KOPT-K1 (cell line): Measurements from ENCODE around the gene PLA2G4D.

ENCODE experiments used
- H3K27ac ChIP-seq: fragments of 200-600 bp; sonication (generic); 2 replicates; pipeline ENCODE4 v1.5.1; 2016; ENCODE audit warnings: antibody characterized with exemption, mild to moderate bottlenecking, low read depth, low read length; ENCODE audit not compliant: poor library complexity, severe bottlenecking
- H3K36me3 ChIP-seq: fragments of 200-600 bp; sonication (generic); 2 replicates; pipeline ENCODE4 v1.5.1; 2017; ENCODE audit warnings: antibody characterized with exemption, mild to moderate bottlenecking, low read length, moderate library complexity; ENCODE audit not compliant: insufficient read depth
- H3K9me3 ChIP-seq: fragments of 200-600 bp; sonication (generic); 2 replicates; pipeline ENCODE4 v1.5.1; 2017; ENCODE audit warnings: antibody characterized with exemption, low read length, mild to moderate bottlenecking; ENCODE audit not compliant: insufficient read depth, poor library complexity, severe bottlenecking

PLA2G4D gene

GRCh38 chr15:42088801-42089640, 5.3 kb downstream of the PLA2G4D start:
- Histone ChIP-seq H3K9me3 (no peaks in the 10 kb centered on the region), H3K27ac (no peak overlapping the region), H3K36me3 (no peaks in the 10 kb centered on the region)

- H3K27ac ChIP-seq = no peak overlapping the region
- H3K9me3 ChIP-seq = no peaks in the 10 kb centered on the region
- H3K36me3 ChIP-seq = no peaks in the 10 kb centered on the region
Observed at GRCh38 chr15:42087926-42088800, 6.2 kb downstream of the PLA2G4D start.

- Histone ChIP-seq H3K9me3 (no peaks in the 10 kb centered on the region), H3K27ac (no peak overlapping the region)
Observed at GRCh38 chr15:42087460-42087859, 6.9 kb downstream of the PLA2G4D start.

GRCh38 chr15:42085721-42086120, 8.6 kb downstream of the PLA2G4D start:
- Histone ChIP-seq H3K27ac (no peak overlapping the region), H3K36me3 (no peaks in the 10 kb centered on the region), H3K9me3 (no peaks in the 10 kb centered on the region)

More at GRCh38 chr15:42087460-42087859, 6.9 kb downstream of the PLA2G4D start:
- no peaks in the 10 kb centered on the region for H3K36me3 ChIP-seq

- H3K36me3 ChIP-seq = no peaks in the 10 kb centered on the region
- H3K27ac ChIP-seq = no peak overlapping the region
- no peaks in the 10 kb centered on the region for H3K9me3 ChIP-seq
Observed at GRCh38 chr15:42085236-42085605, 9.1 kb downstream of the PLA2G4D start.

- no peak overlapping the region for H3K27ac ChIP-seq
- no peaks in the 10 kb centered on the region for H3K9me3 ChIP-seq
- H3K36me3 ChIP-seq = no peaks in the 10 kb centered on the region
Observed at GRCh38 chr15:42084465-42085235, 9.7 kb downstream of the PLA2G4D start.

- H3K36me3 ChIP-seq = no peaks in the 10 kb centered on the region
- no peak overlapping the region for H3K27ac ChIP-seq
- no peaks in the 10 kb centered on the region for H3K9me3 ChIP-seq
Observed at GRCh38 chr15:42083916-42084315, 10.4 kb downstream of the PLA2G4D start.

- Histone ChIP-seq H3K9me3 (no peaks in the 10 kb centered on the region), H3K36me3 (no peaks in the 10 kb centered on the region), H3K27ac (no peak overlapping the region)
Observed at GRCh38 chr15:42083605-42083908, 10.8 kb downstream of the PLA2G4D start.

GRCh38 chr15:42082823-42083604, 11.3 kb downstream of the PLA2G4D start:
- H3K36me3 ChIP-seq = no peaks in the 10 kb centered on the region
- H3K9me3 ChIP-seq = no peaks in the 10 kb centered on the region
- no peak overlapping the region for H3K27ac ChIP-seq

- Histone ChIP-seq H3K27ac (no peak overlapping the region), H3K9me3 (no peaks in the 10 kb centered on the region), H3K36me3 (no peaks in the 10 kb centered on the region)
Observed at GRCh38 chr15:42082141-42082540, 12.2 kb downstream of the PLA2G4D start.

- Histone ChIP-seq H3K27ac (no peak overlapping the region), H3K36me3 (no peaks in the 10 kb centered on the region), H3K9me3 (no peaks in the 10 kb centered on the region)
Observed at GRCh38 chr15:42080919-42081830, 13.2 kb downstream of the PLA2G4D start.

- Histone ChIP-seq H3K27ac (no peak overlapping the region), H3K9me3 (no peaks in the 10 kb centered on the region), H3K36me3 (no peaks in the 10 kb centered on the region)
Observed at GRCh38 chr15:42080186-42080918, 14.0 kb downstream of the PLA2G4D start.

- Histone ChIP-seq H3K9me3 (no peaks in the 10 kb centered on the region), H3K27ac (no peak overlapping the region), H3K36me3 (no peaks in the 10 kb centered on the region)
Observed at GRCh38 chr15:42079401-42079908, 14.9 kb downstream of the PLA2G4D start.
